ENCODE data around the gene PPFIBP1. TPM values are rescaled to one million over a fixed set of nuclear protein-coding genes. Genes with fewer than 3 reads are reported as not detected.

The PPFIBP1 gene
- total and polyA plus RNA-seq, 9 of the 15 experiments (the other 6 are each of a cell fraction or from before 2014, with no cell fraction given) = 0.46 to 3.5 (median 1.8) TPM

GRCh38 chr12:27703720-27704452, 179.9 kb downstream of the PPFIBP1 start (continued):
- TF ChIP-seq RERE (CRISPR knock-in tag; IDR thresholded peaks at IDR 0.05; ENCODE audit: borderline replicate concordance) (no peak), ZNF780A (CRISPR knock-in tag; IDR thresholded peaks at IDR 0.05) (no peak), FOXA1 (IDR thresholded peaks at IDR 0.05; ENCODE audit: borderline replicate concordance) (no peak), RBM34 (IDR thresholded peaks at IDR 0.05; ENCODE audit: borderline replicate concordance, insufficient read depth, low read length) (no peak), ETV6 (IDR thresholded peaks at IDR 0.05; ENCODE audit: borderline replicate concordance in 1 of 2, low read depth in 2 of 2, low read length in 1 of 2) (no peak), ETV6 (CRISPR knock-in tag; IDR thresholded peaks at IDR 0.05; ENCODE audit: borderline replicate concordance) (no peak), TRIM24 (IDR thresholded peaks at IDR 0.05) (peak; percentile 92), ZNF668 (CRISPR knock-in tag; IDR thresholded peaks at IDR 0.05) (peak; percentile 21; the same call in 1 of the 2 replicates), NFE2 (IDR thresholded peaks at IDR 0.05; ENCODE audit: low read depth) (no peak), HNRNPUL1 (IDR thresholded peaks at IDR 0.05; ENCODE audit: low read length) (no peak), EP400 (IDR thresholded peaks at IDR 0.05) (peak; percentile 52), MXD1 (CRISPR knock-in tag; IDR thresholded peaks at IDR 0.05; ENCODE audit: borderline replicate concordance, poor library complexity, severe bottlenecking) (no peak), GATAD2B (IDR thresholded peaks at IDR 0.05; ENCODE audit: borderline replicate concordance) (no peak), MAZ (CRISPR knock-in tag; conservative IDR thresholded peaks at IDR 0.05 in 1 of 2, IDR thresholded peaks at IDR 0.05 in 1 of 2) (0 out of 4 replicates have a peak, but pooled peaks of 1 of the 2 experiments have one; percentile 14), HMBOX1 (IDR thresholded peaks at IDR 0.05) (no peak), ZNF134 (CRISPR knock-in tag; conservative IDR thresholded peaks at IDR 0.05) (no peak), ZNF175 (CRISPR knock-in tag; IDR thresholded peaks at IDR 0.05; ENCODE audit: low read depth) (peak; percentile 86), TCFL5 (CRISPR knock-in tag; conservative IDR thresholded peaks at IDR 0.05) (no peak)
- TF ChIP-seq, protein P1, sequence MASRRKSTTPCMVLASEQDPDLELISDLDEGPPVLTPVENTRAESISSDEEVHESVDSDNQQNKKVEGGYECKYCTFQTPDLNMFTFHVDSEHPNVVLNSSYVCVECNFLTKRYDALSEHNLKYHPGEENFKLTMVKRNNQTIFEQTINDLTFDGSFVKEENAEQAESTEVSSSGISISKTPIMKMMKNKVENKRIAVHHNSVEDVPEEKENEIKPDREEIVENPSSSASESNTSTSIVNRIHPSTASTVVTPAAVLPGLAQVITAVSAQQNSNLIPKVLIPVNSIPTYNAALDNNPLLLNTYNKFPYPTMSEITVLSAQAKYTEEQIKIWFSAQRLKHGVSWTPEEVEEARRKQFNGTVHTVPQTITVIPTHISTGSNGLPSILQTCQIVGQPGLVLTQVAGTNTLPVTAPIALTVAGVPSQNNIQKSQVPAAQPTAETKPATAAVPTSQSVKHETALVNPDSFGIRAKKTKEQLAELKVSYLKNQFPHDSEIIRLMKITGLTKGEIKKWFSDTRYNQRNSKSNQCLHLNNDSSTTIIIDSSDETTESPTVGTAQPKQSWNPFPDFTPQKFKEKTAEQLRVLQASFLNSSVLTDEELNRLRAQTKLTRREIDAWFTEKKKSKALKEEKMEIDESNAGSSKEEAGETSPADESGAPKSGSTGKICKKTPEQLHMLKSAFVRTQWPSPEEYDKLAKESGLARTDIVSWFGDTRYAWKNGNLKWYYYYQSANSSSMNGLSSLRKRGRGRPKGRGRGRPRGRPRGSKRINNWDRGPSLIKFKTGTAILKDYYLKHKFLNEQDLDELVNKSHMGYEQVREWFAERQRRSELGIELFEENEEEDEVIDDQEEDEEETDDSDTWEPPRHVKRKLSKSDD (conservative IDR thresholded peaks at IDR 0.05; ENCODE audit: low read length) = no peak

Measured in K562 (cell line).